ENCODE results near the gene DPP10.
"Not testable (repeated sequence)": the region's sequence is repeated elsewhere in the genome, so short reads cannot be mapped to it uniquely, and the experiment has no call there.

DPP10 gene

GRCh38 chr2:114442510-114442909 lies at the start of gene DPP10:
TSS of gene DPP10 (plus strand) at chr2:114442641.
- in situ Hi-C loops (cut with MboI; ENCODE audit: low sequenced_read_pairs, unreplicated experiment), result no loop called here
- TF ChIP-seq, protein P1, sequence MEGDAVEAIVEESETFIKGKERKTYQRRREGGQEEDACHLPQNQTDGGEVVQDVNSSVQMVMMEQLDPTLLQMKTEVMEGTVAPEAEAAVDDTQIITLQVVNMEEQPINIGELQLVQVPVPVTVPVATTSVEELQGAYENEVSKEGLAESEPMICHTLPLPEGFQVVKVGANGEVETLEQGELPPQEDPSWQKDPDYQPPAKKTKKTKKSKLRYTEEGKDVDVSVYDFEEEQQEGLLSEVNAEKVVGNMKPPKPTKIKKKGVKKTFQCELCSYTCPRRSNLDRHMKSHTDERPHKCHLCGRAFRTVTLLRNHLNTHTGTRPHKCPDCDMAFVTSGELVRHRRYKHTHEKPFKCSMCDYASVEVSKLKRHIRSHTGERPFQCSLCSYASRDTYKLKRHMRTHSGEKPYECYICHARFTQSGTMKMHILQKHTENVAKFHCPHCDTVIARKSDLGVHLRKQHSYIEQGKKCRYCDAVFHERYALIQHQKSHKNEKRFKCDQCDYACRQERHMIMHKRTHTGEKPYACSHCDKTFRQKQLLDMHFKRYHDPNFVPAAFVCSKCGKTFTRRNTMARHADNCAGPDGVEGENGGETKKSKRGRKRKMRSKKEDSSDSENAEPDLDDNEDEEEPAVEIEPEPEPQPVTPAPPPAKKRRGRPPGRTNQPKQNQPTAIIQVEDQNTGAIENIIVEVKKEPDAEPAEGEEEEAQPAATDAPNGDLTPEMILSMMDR (IDR thresholded peaks at IDR 0.05; ENCODE audit: borderline replicate concordance, control extremely low read depth, extremely low read depth, insufficient read depth, missing control alignments), result no peak
- DNase-seq (ENCODE audit: low spot score), result no peak

- DNase-seq (ENCODE audit: low spot score), result no peak
- in situ Hi-C loops (cut with MboI; ENCODE audit: low sequenced_read_pairs, unreplicated experiment), result no loop called here
- TF ChIP-seq, protein P1 (IDR thresholded peaks at IDR 0.05; ENCODE audit: borderline replicate concordance, control extremely low read depth, extremely low read depth, insufficient read depth, missing control alignments), result no peak
Observed at GRCh38 chr2:114400890-114401289, 41.6 kb upstream of the DPP10 start.

DNA sequence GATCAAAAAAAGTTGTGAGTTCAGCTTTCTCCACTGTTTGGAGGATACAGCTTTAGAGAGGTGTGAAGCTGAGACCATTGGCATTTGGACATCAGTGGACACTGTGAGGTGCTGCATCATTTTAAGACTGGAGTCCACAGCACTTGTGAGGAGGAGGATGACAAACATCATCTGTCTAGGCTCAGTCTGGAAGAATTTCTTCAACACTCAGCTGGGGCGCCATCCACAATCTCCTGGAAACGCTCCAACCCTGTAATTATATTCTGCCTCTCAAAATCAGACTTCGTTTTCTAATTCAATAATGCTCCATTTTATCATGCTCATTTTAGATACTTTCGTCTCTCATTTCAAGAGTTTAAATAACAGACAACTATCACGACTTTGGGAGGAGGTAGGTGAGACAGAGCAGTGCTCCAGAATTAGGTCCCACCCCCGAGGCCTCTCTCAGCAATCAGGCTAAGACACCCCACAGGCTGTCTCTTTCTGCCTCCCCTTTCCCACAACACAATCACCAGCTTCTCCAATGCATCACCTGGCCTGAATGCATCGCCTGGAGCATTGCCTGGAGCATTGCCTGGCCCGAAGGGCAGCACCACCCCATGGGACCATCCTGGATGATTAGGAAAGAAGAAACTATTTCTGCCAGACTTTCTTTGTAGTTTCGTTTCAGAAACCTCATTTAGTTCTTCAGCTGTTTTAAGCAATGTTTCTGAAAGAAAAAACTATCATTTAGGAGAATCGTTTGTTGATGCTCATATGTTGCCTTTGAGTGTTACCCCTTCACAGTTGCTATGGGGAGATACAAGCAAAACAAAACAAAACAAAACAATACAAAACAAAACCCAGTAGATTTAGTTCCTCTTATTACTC lies 37.0 kb upstream of the DPP10 start:
- DNase-seq (ENCODE audit: low spot score), result no peak
- in situ Hi-C loops (cut with MboI; ENCODE audit: low sequenced_read_pairs, unreplicated experiment), result no loop called here
- TF ChIP-seq, protein P1 (IDR thresholded peaks at IDR 0.05; ENCODE audit: borderline replicate concordance, control extremely low read depth, extremely low read depth, insufficient read depth, missing control alignments), result no peak

GRCh38 chr2:114406347-114406746 lies 36.1 kb upstream of the DPP10 start:
- DNase-seq (ENCODE audit: low spot score), result no peak
- TF ChIP-seq, protein P1 (IDR thresholded peaks at IDR 0.05; ENCODE audit: borderline replicate concordance, control extremely low read depth, extremely low read depth, insufficient read depth, missing control alignments), result no peak
- in situ Hi-C loops (cut with MboI; ENCODE audit: low sequenced_read_pairs, unreplicated experiment), result no loop called here

- in situ Hi-C loops (cut with MboI; ENCODE audit: low sequenced_read_pairs, unreplicated experiment); DNase-seq (ENCODE audit: low spot score): not testable (repeated sequence)
Observed at GRCh38 chr2:114407353-114407752, 35.1 kb upstream of the DPP10 start.

- no peak for DNase-seq (ENCODE audit: low spot score)
- in situ Hi-C loops (cut with MboI; ENCODE audit: low sequenced_read_pairs, unreplicated experiment), result no loop called here
- TF ChIP-seq, protein P1 (IDR thresholded peaks at IDR 0.05; ENCODE audit: borderline replicate concordance, control extremely low read depth, extremely low read depth, insufficient read depth, missing control alignments), result no peak
Observed at GRCh38 chr2:114421781-114422180, 20.7 kb upstream of the DPP10 start.

GRCh38 chr2:114424699-114425098 lies 17.7 kb upstream of the DPP10 start:
- DNase-seq (ENCODE audit: low spot score), result no peak
- in situ Hi-C loops (cut with MboI; ENCODE audit: low sequenced_read_pairs, unreplicated experiment), result no loop called here
- TF ChIP-seq, protein P1 (IDR thresholded peaks at IDR 0.05; ENCODE audit: borderline replicate concordance, control extremely low read depth, extremely low read depth, insufficient read depth, missing control alignments), result no peak
